Heart right ventricle (tissue), 16 donors: Measurements from ENCODE around the gene LCE1F. TPM values are rescaled to one million over a fixed set of nuclear protein-coding genes. Genes with fewer than 3 reads are reported as not detected.

Source experiments
- ATAC-seq, 8 donors: fragments of 200-7000 bp; cut with Tn5 transposase; one replicate each; pipeline ENCODE4 v1.9.1; 2020; ENCODE audit warnings: mild to moderate bottlenecking in 8 of 8, moderate library complexity in 8 of 8, moderate number of reproducible peaks in 1 of 8
- DNase-seq, 2 donors: peaks; one replicate each; pipeline ENCODE4 v3.0.0-alpha.2; 2020
- H3K27ac ChIP-seq, 10 donors: fragments of 200-600 bp; sonication (generic) in 2 of 10; one replicate each; pipeline versions ENCODE4 v1.5.0 to v1.8.0; 2020 to 2022; ENCODE audit warnings: mild to moderate bottlenecking in 3 of 10
- H3K27me3 ChIP-seq, 7 donors: fragments of 200-600 bp; one replicate each; pipeline ENCODE4 v1.8.0; 2021 to 2022; ENCODE audit warnings: mild to moderate bottlenecking in 2 of 7
- H3K36me3 ChIP-seq, 9 donors: fragments of 200-600 bp; sonication (generic) in 1 of 9; one replicate each; pipeline versions ENCODE4 v1.5.0 to v1.8.0; 2020 to 2022; ENCODE audit warnings: mild to moderate bottlenecking in 2 of 9
- H3K4me1 ChIP-seq, 9 donors: fragments of 200-600 bp; sonication (generic) in 1 of 9; one replicate each; pipeline versions ENCODE4 v1.5.0 to v1.8.0; 2020 to 2022; ENCODE audit warnings: mild to moderate bottlenecking in 4 of 9
- H3K4me3 ChIP-seq, 10 donors: fragments of 200-600 bp; sonication (generic) in 2 of 10; one replicate each; pipeline versions ENCODE4 v1.5.0 to v1.8.0; 2020 to 2022; ENCODE audit warnings: mild to moderate bottlenecking in 7 of 10, moderate library complexity in 2 of 10
- H3K9me3 ChIP-seq, 11 donors: fragments of 200-600 bp in 10 of 11; sonication (generic) in 2 of 11; one replicate each; pipeline versions ENCODE4 v1.5.0 to v1.8.0; 2013 to 2022; ENCODE audit warnings: mild to moderate bottlenecking in 2 of 11, control low read depth in 1 of 11, moderate library complexity in 1 of 11
- CTCF ChIP-seq, 9 donors: fragments of 200-600 bp; sonication (generic) in 2 of 9; IDR thresholded peaks; one replicate each; pipeline versions ENCODE4 v1.5.0 to v1.8.0; 2021 to 2022; ENCODE audit warnings: antibody characterized with exemption in 9 of 9, mild to moderate bottlenecking in 5 of 9, moderate library complexity in 1 of 9
- WGBS, 2 donors: extraction: QIAGEN DNeasy Blood & Tissue Kit; methylation state at CpG; one replicate each; pipeline ENCODE4 v1.1.7; 2013; ENCODE audit warnings: inconsistent platforms in 1 of 2; 5-methylcytosine and 5-hydroxymethylcytosine counted together
- intact Hi-C, 10 donors: fragments of 100-400 bp; cut with DNase I; formaldehyde crosslinking; loops; one replicate each; pipeline versions ENCODE4 v1.11.1 to v1.14.2; 2022
- polyA plus RNA-seq, 2 donors: library from polyadenylated mRNA; stranded (reverse); fragments of 200-250 nt; gene quantifications; one replicate each; pipeline ENCODE4 v1.2.3, GENCODE V29; 2013
- total RNA-seq, 10 donors: library from RNA; stranded (reverse); fragmentation: NEBNext Ultra II Directional in 3 of 10; extraction: Animal tissue kit (Norgen Biotek cat#: 25700) in 3 of 10; gene quantifications; one replicate each; pipeline versions ENCODE4 v1.2.1 to v1.2.4, GENCODE V29; 2021 to 2023
- donor health status: Arrhythmogenic right ventricular cardiomyopathy.
- donor health status: ischemic (EF 13 %, LVEDD 7.1; RV severe dilation, severe dysfunction).
- donor health status: healthy with polysubstance abuse.
- donor health status: DM: no; HTN: yes; CAD: no.
- donor health status: DM: no; HTN: no; CAD: no.
- donor health status: ischemic (EF 25% LVEDD 6.9; RV normal size, moderate dysfunction).
- donor health status: ischemic (EF 25% LVEDD 5.7; RV mildly dilated, moderate dysfunction).
- donor health status: healthy.
- donor health status: DM: yes; HTN: yes; CAD: no.
- donor health status: Ischemic cardiomyopathy.
- donor health status: ischemic (EF 35%, LVEDD 5.7; RV mildly dilated, moderate dysfunction).
- donor health status: nonischemic (EF 11% LVEDD 7.7; RV severe dilation, severe dysfunction).
- donor health status: DM: yes; HTN: yes; CAD: no.
- donor health status: PGD.
- donor health status: ischemic (EF 29% LVEDD 5.4; RV normal size, mild dysfunction).
- donor health status: nonischemic (EF 23%, LVEDD 6.1; RV moderate dilation, normal function).

Gene LCE1F
- total and polyA plus RNA-seq, 12 donors = not detected

DNA sequence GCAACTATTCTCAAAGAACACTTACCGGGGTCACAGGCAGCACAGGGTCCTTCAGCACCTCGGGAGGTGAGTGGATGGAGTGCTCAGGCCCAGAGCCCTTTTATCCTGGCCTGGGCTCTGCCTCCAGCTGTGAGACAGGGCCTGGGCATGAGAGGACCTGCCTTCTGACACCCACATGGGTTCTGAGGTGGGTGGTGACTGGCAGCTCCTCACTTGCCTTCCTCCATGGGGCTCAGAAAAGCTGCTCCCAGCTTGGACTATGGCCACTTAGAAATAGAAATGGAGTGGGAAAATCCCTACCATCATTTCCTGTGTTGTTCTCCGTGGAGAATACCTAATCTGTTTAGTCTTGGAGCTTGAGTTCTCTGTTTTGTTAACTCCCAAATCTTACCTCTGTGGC lies 31.6 kb downstream of the LCE1F start, which contains the start of gene LCE1C:
TSS of gene LCE1C (minus strand) at position 76 of the 400 bp plus-strand sequence. CDS start 1,173 bp downstream, outside the sequence.
- no peak for TF ChIP-seq CTCF (IDR thresholded peaks at IDR 0.05)
- 48 to 54% methylated on average over 3 of the region's 3 CpGs for WGBS, 2 donors

DNA sequence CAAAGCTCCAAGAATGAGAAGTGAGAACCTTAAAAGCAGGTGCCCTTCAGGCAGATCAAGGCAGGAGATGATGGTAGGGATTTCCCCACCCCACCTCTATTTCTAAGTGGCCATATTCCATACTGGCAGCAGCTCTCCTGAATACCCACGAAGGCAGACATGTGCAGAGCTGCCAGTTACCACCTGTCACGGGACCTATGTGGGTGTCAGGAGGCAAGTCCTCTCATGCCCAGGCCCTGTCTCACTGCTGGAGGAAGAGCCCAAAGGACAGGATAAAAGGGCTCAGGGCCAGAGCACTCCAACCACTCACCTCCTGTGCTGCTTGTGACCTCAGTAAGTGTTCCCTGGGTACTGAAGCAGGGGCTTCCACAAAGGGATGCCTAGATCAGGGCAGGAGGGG lies 36.1 kb downstream of the LCE1F start:
- peaks cover 0 to 8% (median 0%) of the 10 kb centered on the region in 7 donors for H3K27me3 ChIP-seq
- no peaks in the 10 kb centered on the region for H3K36me3 ChIP-seq
- 63 to 67% methylated on average over 2 of the region's 2 CpGs for WGBS, 2 donors
- peaks cover 0 to 10% (median 0%) of the 10 kb centered on the region in 11 donors for H3K9me3 ChIP-seq
- ATAC-seq (no peak), DNase-seq (no peak)
- no peak for TF ChIP-seq CTCF (IDR thresholded peaks at IDR 0.05)
- H3K4me3 ChIP-seq = no peak overlapping the region
- no peaks in the 10 kb centered on the region for H3K4me1 ChIP-seq
- intact Hi-C loops = no loop called here
- H3K27ac ChIP-seq = no peak overlapping the region

More for the DNA sequence above, 31.6 kb downstream of the LCE1F start, which contains the start of gene LCE1C:
- H3K36me3 ChIP-seq = no peaks in the 10 kb centered on the region
- H3K4me3 ChIP-seq = no peak within 1 kb of the TSS
- DNase-seq (no peak), ATAC-seq (no peak)
- H3K4me1 ChIP-seq = no peaks in the 10 kb centered on the region
- H3K9me3 ChIP-seq = peaks cover 0 to 4% (median 0%) of the 10 kb centered on the region in 11 donors
- no peak within 1 kb of the TSS for H3K27ac ChIP-seq
- intact Hi-C loops = no loop called here
- peaks cover 0 to 6% (median 0%) of the 10 kb centered on the region in 7 donors for H3K27me3 ChIP-seq

DNA sequence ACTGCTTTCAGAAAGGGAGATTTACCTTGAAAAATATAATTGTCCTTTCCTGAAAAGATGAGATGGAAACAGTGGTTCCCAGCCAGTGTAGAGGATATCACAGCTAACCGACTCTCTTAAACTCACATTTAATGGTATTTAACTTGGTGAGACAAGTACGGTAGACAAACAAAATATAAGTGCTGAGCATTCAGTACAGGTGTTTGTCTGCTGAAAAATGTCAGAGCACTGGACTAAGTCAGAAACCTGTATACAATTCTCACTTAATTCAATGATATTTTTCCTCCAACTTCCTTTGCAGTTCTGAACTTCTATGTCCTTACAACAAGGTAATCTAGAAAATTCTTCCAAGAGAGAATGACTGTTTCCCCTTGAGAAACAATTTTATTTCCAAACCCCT lies 36.7 kb downstream of the LCE1F start, which contains the start of gene LCE1B:
TSS of gene LCE1B (plus strand) at position 301 of the 400 bp plus-strand sequence. CDS start 476 bp downstream, outside the sequence.
- H3K4me3 ChIP-seq = no peak within 1 kb of the TSS
- intact Hi-C loops = no loop called here
- no peaks in the 10 kb centered on the region for H3K36me3 ChIP-seq
- H3K4me1 ChIP-seq = no peaks in the 10 kb centered on the region
- DNase-seq (no peak), ATAC-seq (no peak)
- peaks cover 0 to 10% (median 0%) of the 10 kb centered on the region in 11 donors for H3K9me3 ChIP-seq
- no peak for TF ChIP-seq CTCF (IDR thresholded peaks at IDR 0.05)
- 59 to 94% methylated on average over 2 of the region's 2 CpGs for WGBS, 2 donors
- H3K27ac ChIP-seq = no peak within 1 kb of the TSS
- H3K27me3 ChIP-seq = peaks cover 0 to 8% (median 0%) of the 10 kb centered on the region in 7 donors

DNA sequence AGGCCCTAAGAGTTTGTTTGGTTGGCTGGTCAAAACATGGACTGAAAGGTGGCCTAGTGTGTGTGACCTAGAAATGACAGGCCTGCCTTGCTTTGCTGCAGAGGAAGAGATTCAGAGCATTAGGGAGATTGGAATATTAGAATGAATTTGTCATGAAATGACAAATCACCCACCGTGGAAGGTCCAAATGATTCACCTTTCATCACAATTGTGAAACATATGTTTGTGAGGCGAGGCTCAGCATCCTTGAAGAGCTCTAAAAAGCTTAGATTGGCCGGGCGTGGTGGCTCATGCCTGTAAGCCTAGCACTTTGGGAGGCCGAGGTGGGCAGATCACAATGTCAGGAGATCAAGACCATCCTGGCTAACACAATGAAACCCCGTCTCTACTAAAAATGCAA lies 42.4 kb downstream of the LCE1F start:
- WGBS, 2 donors = 78 to 80% methylated on average over 6 of the region's 6 CpGs
- DNase-seq = no peak
- ATAC-seq = no peak
- no peaks in the 10 kb centered on the region for H3K36me3 ChIP-seq
- peaks cover 0 to 5% (median 0%) of the 10 kb centered on the region in 7 donors for H3K27me3 ChIP-seq
- H3K4me1 ChIP-seq = no peaks in the 10 kb centered on the region
- H3K4me3 ChIP-seq = no peak overlapping the region
- no peak overlapping the region for H3K27ac ChIP-seq
- intact Hi-C loops = no loop called here
- no peak for TF ChIP-seq CTCF (IDR thresholded peaks at IDR 0.05)
- peaks cover 0 to 6% (median 0%) of the 10 kb centered on the region in 11 donors for H3K9me3 ChIP-seq
